LoVo (cell line): ENCODE results near the gene BFSP1.

Source experiments
- DNase-seq: peaks from one replicate; pipeline ENCODE4 v3.0.0-alpha.2; 2016; ENCODE audit warnings: low spot score

Gene BFSP1

DNA sequence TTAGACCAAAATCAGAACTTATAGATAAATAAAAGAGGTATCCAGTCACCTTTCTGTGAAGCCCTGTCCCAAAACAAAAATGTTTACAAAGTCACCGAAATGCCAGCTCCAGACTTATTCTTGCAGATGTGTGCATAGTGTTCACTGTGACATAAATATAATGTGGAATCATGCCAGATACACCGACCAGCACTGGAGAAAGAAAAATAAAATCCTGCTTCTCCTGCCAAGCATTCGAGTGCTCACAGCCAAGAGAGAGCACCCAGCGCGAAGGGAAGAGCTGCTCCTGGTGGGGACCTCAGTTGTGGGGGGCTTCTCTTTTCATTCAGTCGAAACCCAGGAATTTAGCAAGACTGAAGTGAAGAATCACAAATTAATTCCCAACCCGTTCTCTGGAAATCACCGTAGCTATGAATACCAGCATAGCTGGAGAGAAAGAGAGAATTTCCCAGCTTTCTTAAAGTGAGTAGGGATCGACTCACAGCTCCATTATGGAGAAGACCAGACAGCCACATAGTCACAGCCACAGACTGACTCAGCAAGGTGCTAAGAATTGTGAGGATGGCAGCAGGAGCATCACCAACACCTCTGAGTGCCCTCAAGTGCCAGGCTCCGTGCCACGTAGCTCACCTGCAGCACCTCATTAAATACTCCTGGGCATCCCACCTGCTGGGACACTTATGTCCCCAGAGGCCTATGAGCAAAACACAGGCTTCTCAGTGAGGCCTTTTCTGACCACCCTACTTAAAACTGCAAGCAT is 33.2 kb downstream of the BFSP1 start:
- no peak for DNase-seq

DNA sequence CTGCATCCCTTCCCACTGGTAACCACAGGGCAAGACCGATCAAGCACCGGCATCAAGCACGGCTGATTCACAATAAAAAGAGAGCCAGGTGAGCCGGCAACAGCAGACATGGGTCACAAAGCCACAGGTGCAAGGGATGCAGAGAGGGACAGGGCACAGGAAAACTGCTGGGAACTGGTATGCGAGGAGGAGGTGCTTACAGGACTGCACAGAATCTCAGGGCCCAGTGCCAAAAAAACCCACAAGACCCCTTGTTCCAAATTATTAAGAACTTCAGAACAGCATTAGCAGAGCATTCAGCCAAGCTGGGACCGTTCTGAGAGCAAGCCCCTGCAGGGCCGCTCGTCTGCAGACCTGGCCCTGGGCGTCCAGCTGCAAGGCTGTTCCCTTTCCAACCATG is 35.4 kb downstream of the BFSP1 start:
- DNase-seq, result no peak

DNA sequence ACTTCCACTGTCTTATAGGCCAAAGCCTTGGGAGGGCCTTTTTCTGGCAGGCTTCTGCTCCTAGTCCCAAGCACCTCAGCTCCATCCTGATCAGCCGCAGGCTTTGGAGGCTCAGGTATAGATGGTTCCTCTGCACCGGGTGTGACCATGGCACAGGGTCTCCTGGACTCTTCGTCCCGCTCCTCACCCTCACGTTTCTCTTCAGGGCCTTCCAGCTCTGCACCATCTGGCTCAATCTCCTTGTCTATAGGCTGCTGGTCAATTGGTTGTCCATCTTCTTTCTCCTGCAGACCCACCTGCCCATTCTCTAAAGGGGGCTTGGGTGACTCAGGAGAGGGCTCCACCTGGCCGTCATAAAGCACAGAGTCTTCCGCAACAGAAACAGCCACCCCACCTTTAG is 37.0 kb downstream of the BFSP1 start:
- no peak for DNase-seq

DNA sequence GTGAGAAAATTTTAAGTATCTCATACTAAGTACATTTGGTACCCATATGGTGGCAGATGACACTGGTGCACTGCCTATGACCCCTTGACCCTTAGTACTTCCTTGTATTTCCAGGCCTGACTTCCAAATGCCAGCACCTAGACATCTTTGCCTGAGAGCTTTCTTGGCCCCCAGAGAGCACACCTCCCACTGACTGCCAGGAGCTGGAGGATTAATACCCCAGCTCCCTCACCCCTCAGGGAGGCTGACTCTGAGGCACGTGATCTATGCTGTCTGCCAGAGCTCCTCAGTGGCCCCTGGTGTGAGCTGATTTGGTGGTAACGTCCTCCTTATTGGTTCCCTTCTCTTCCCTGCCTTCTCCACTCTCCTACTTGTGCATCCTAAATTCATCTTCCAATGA is 38.0 kb downstream of the BFSP1 start:
- DNase-seq, result no peak

DNA sequence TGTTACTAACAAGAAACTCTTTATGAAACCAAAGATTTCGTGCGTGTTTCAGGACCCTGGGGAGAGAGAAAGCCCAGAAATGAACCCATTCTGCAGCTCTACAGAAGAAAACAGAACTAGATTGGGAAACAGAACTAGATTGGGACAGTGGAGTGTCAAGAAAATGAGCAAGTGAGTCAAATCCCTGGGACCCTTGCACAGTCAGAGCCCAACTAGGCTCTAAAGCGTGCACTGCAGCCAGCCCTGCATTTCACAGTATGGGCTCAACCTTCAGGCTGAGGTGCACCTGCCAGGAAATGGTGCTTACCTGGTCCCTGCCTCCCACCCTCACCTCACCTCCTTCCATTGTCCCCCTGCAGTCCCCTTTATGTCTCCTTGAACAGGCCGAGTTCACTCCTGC is 39.7 kb downstream of the BFSP1 start:
- no peak for DNase-seq

DNA sequence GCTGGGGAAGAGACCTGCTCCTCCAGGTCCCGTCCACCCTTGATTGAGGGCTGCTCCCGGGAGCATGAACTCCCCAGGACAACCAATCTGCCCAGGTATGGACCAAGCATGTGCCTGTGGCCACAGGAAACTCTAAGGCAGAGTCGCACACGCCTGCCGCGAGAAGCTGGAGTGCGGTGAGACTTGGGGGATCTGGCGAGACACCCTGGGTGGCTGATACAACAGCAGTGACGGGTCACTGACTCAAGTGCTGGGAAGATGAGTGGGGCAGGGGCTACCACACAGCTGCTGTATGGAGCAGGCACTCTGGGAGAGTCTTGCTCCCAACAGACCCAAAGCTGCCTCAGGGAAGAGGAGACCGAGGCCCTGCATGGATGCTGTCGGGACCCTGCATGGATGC is 40.1 kb downstream of the BFSP1 start:
- DNase-seq, result no peak

DNA sequence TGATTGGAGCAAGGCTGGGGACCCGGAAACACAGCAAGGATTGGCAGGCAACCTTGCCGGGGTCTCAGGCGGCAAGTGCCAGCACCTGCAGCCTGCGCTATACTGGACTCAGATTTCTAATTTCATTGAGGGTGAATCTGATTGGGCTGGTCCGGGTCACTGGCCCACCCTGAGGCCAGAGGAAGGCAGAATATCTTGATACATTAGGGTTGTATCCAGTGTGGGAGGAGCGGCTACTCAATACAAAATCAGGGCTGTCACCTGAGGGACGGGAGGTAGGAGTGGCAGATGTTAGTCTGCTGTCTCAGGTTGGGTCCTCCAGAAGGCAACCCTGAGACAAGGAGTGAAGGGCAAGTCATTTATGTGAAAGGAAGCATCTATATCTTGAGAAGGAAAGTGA is 40.7 kb downstream of the BFSP1 start:
- DNase-seq, result no peak

DNA sequence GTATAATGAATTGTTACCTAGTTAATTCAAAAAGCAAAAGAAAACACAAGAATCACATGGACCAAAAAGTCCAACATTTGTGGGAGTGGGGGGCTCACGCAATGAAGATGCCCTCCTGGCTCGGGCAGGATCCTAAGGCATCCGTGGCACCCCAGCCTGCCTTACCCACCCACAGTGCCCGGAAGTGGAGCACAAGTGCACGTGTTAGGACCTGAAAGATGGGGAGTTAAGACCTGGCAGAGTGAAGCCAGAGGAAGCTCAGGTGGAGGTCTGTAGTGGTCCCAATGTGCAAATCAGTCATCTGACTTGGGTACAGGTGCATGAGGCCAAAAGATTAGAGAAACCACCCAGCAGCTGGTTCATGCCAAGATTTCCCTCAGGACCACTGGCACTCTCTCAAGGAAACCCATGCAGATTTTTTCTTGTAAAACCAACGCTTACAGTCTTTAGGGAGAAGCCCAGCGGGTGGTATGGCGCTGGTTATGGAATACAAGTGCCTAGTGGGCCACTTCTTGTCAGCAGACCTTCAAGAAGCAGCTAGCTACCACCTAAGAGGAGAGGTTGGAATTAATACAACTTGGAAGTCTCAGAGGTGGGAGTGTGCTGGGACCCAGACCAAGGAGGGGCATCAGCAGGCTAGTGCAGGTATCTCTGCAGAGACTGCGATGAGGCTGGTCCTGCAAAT is 42.1 kb downstream of the BFSP1 start:
- no peak for DNase-seq

DNA sequence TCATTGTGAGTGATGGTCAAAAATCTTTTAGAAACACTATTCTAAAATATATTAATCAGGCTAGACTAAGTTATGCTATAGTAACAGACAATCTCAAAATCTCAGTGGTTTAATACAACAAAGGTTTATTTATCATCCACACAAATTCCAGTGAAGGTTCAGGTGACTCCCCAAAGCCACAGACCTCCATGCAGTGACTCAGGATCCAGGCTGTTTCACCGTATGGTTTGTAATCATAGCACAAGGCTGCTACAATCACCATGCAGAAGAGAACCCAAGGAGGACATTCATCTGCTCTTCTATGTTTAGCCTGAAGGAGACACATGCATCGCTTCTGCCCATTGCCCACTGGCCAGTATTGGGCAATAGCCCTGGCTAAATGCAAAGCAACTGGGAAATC is 46.2 kb downstream of the BFSP1 start:
- no peak for DNase-seq

DNA sequence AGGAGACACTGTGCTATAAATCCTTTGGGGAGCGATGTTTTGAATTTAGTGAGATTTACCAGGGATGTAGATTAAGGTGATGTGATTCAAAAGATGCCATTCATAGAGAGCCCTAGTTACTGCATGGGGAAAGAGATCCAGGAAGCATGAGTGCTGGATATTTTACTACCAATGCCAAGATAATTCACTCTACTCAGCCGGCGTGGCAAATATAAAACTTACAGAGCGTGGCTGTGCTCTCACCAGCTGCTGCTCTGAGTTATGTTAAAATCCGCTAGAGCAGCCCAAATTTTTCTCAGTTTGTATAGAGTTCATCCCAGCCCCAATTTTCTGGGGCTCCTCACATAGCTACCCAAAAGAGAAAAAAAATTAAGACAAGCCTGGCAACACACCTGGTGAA is 48.6 kb downstream of the BFSP1 start:
- no peak for DNase-seq

DNA sequence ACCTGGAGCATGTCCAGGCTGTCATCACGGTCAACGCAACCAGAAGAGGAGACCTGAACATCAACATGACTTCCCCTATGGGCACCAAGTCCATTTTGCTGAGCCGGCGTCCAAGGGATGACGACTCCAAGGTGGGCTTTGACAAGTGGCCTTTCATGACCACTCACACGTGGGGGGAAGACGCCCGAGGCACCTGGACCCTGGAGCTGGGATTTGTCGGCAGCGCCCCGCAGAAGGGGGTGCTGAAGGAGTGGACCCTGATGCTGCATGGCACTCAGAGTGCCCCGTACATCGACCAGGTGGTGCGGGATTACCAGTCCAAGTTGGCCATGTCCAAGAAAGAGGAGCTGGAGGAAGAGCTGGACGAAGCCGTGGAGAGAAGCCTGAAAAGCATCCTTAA is 49.5 kb downstream of the BFSP1 start:
- DNase-seq, result no peak

DNA sequence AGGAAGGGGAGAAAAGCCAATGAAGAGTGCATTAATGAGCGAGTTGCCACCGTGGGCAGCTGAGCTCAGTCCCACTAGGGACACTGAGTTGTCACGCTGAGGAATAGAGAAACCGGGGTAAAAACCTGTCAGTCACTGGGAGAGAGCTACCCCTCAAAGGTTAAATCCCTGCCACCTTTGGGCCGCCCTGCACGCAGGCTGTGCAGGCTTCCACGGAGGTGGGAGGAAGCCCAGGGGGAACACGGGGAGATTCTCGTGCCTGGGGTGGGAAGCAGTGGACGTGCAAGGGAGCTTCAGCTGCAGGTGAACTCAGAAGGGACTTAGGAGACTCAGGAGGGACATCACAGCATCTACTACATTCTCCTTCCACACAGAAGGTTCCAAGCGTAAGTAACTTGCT is 50.5 kb downstream of the BFSP1 start:
- no peak for DNase-seq

DNA sequence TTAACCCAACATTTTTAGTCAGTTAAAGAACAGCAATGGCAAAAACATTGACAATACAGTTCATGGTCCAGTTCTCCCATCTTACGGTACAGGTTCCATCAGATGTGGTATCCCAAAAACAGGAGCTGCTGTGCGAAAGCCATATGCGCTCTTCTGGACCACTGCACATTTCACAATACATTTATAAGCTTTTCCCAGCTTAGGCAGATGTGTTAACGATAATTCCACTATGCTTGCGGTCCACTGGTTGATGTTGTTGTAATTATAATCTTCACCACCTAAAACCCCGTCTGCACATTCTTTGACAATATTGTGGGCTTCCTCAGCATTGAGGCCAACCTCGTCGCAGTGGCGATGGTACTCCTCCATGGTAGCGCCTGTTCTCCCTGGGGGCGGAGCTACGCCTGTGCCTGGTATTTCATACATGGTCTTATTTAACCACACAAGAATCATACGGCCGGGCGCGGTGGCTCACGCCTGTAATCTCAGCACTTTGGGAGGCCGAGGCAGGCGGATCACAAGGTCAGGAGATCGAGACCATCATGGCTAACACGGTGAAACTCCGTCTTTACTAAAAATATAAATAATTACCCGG is 52.0 kb downstream of the BFSP1 start:
- no peak for DNase-seq

DNA sequence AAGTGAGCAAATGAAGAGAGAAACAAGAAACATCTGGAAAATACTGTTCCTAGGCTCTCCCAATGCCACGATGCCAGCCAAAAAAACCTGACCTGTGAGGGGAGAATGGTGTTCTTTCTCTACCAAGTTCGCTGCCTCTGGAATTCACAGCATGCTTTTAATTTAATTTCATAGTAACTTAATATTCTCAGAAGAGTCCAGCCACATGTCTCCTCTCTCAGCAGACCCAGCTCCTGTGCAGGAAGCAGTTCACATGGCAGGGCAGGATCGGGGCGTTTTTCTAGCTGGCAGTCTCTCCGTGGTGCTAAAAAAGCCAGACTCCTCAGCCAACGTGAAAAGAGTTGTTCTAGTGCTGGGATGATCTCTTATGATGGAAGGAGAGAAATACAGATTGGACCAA is 57.5 kb downstream of the BFSP1 start:
- DNase-seq, result no peak

DNA sequence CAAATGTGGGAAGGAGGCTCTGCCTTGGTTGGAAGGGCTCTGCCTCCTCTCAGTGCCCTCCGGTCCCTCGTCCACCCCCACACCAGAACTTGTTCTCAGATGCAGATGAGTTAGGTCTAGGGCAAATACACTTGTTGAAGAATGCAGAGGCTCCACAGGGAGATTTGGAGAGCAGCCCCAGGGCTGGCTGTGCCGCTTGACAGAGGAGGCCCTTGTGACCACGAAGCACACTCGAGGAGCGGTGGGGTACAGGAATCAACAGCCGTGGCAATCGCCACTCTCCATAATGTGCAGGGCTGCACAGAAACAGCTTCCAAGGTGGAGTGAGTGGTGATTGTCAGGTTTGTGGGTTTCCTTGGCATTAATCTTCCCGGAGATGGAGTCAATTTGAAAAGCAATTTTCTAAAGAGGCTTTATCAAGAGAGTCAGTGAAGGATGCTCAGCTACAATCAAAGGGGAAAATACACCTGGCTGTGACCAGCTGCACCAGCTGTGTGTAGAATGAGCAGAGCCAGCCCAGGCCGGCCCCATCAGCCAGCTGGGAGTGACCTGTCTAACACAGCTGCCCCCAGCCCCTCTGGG is 59.5 kb downstream of the BFSP1 start:
- DNase-seq, result no peak

DNA sequence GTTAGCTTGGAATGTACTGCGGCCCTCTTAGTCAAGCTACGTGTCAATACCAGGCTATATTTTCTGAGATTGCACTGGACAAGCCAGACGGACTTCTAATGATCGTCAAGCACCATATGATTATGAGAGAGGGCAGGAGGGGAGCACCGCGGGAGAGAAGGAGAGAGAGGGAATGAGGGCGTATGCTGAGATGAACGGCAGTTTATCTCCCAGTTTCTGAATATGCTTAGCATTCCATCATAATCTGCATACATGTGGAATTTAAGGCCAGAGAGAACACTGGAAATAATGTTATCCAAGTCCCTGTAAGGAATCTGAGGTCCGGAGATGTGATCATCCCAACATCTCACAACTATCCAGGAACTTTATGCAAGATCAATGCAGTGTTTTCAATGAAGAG is 60.2 kb downstream of the BFSP1 start:
- DNase-seq, result no peak

DNA sequence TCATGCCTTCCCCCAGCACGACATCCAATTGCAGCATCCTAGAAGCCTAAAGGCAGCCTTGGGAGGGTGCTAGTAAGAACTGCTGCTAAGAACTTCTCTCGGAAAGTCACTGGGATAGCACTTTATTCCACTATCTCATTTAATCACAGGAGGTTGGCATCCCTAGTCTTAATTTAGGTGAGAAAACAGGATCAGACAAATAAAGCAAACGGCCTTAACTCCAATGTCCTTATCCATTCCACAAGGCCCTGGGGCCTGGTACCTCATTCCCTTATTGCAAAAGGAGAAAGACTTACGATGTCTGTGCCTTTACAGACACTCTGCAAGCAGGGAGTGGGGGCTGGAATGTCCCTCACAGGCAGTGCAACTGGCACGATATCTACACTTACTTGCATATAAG is 60.7 kb downstream of the BFSP1 start:
- no peak for DNase-seq

DNA sequence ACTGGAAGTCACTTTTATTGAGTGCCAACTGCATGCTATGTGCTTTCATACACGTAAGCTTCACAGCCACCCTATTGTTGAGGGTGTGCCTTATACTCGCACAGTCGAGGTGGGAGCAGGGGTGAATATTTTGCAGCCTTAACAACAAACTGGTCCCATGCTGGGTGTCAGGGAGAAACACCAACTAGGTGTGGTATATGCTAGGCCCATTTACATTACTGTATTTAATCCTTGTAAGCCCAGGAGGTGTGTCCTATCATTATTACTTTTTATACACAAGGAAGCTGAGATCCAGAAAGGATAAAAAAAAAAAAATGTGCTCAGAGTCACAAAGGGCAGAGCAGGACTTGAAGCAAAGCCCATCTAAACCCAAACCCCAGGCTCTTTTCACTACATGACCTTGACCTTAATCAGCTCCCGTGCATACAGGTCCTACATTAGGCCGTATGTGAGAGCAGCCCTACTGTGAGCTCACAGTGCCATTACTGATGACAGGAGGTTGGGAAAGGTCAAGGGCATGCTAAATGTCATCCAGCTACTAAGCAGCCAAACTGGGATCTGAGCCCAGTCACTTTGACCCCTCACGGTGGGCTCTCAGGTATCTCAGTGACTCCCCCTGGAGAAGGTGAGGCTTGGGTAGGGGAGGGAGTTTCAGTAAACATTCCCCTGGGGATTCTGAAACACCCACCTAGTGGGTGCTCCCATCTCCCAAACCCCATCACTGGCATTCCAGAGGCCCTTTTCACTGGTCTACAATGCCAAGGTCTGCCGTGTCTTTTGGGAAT is 61.7 kb downstream of the BFSP1 start:
- DNase-seq, result no peak

DNA sequence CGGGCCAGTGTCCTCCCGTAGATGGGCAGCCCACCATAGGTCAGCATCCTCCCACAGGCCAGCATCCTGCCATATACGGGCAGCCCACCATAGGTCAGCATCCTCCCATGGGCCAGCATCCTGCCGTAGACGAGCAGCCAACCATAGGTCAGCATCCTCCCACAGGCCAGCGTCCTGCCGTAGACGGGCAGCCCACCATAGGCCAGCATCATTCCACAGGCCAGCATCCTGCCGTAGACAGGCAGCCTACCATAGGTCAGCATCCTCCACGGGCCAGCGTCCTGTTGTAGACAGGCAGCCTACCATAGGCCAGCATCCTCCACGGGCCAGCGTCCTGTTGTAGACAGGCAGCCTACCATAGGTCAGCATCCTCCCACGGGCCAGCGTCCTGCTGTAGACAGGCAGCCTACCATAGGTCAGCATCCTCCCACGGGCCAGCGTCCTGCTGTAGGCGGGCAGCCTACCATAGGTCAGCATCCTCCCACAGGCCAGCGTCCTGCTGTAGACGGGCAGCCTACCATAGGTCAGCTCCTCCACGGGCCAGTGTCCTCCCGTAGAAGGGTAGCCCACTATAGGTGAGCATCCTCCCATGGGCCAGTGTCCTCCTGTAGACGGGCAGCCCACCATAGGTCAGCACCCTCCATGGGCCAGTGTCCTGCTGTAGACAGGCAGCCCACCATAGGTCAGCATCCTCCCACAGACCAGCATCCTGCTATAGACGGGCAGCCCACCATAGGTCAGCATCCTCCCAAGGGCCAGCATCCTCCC is 62.9 kb downstream of the BFSP1 start:
- DNase-seq, result no peak

DNA sequence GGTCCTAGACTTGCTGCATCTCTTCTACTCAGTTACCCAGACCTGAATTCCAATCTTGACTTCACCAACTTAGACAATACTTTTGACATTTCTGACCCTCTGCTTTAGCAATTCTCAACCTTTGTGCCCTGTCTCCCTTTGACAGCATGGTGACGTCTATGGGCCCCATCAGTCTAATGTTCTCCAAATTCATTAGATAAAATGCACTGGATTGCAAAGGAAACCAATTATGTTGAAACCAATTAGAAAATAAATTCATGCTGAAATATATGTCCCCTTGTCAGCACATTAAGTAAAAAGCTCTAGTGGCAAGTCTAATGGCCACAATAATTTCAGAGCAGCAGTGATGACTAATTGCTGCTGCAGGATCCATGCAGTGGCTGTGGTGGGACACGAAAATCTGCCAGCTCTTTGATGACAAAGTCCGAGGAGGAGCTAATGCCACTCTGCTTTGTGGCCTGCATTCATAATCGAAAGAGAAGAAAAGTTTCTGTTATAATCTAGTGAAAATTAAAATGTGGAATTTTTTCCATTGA is 64.0 kb downstream of the BFSP1 start:
- DNase-seq, result no peak

DNA sequence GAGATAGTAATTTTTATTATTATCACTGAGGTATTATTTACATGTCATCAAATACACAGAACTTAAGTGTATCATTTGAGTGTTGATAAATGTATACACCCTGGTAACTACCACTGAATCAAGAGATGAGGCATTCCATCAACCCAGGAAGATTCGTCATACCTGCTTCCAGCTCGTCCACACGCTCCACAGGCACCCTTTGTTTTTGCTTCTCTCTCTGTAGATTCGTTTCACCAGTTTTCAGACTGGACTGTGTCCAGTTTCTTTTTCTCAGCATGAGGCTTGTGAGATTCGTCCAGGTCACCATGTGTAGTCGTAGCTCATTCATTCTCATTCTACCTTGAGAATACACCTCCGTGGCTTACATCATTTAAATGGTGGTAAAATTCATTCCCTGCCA is 64.5 kb downstream of the BFSP1 start:
- no peak for DNase-seq
